GM18861 (cell line): Measurements from ENCODE around the gene SLC39A8.
"Not testable (repeated sequence)": the region's sequence is repeated elsewhere in the genome, so short reads cannot be mapped to it uniquely, and the experiment has no call there.

Source experiments
- ATAC-seq: cut with Tn5 transposase; IDR thresholded peaks from one replicate; pipeline ENCODE4 v1.9.1; 2021; ENCODE audit not compliant: unreplicated experiment

Gene SLC39A8

DNA sequence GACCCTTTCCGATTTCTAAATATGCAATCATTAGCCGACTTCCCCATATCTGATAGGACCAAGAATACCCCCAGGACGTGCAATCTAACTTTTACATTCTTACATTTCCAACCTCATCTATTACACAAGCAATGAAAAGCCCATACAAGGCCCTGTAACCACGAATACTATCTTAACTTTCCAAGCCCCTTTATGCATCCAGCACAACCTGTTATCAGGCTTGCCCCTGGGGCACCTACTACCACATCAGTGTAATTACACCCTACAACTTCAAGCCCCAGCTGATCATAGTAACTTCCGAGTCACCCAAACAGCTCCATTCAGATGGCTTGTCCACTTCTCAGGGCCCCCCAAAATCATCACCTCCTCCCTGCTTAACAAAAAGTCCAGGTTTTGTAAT lies 102.0 kb downstream of the SLC39A8 start:
- not testable (repeated sequence) for ATAC-seq

DNA sequence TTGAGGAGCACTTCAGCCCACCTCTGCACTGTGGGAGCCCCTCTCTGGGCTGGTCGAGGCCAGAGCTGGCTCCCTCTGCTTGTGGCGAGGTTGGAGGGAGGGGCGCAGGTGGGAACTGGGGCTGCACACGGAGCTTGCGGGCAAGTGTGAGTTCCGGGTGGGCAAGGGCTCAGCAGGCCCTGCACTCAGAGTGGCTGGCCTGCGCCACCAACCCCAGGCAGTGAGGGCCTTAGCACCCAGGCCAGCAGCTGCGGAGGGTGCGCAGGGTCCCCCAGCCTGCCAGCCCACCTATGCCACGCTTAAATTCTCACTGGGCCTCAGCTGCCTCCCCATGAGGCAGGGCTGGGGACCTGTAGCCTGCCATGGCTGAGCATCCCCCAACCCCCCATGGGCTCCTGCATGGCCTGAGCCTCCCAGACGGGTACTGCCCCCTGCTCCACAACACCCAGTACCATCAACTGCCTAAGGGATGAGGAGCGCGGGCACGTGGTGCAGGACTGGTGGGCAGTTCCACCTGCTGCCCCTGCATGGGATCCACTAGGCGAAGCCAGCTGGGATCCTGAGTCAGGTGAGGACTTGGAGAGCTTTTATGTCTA lies 110.9 kb downstream of the SLC39A8 start:
- no peak for ATAC-seq

DNA sequence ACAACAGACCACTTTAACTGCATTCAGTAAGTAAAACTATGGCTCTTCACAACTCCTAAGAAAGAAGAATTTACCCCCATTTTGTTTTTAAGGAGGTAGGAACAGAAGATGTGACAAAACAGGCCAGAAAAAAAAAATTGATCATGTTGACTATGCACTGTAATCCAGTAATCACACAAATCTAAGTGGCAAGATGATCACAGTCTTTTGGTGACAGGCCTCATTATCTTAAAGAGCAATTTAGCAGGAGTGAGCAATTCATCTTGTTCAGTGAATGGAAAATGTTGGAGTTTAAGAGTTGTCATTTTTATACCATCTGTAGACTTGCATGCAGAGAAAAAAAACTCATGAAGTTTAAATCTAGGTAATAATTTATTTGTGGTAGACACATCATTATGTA lies 115.1 kb downstream of the SLC39A8 start:
- no peak for ATAC-seq

DNA sequence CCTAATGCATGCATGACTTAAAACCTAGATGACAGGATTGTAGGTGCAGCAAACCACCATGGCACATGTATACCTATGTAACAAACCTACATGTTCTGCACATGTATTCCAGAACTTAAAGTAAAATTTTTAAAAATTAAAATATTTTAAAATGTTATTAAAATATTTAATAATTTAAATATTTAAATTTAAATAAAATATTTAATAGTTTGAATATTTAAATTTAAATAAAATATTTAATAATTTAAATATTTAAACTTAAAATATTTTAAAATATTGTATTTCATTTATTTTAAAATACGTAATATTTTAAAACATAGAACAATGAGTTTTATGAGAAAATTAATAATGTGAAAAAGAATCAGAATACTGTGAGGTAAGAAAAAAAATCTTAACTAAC lies 117.9 kb downstream of the SLC39A8 start:
- ATAC-seq: no peak

DNA sequence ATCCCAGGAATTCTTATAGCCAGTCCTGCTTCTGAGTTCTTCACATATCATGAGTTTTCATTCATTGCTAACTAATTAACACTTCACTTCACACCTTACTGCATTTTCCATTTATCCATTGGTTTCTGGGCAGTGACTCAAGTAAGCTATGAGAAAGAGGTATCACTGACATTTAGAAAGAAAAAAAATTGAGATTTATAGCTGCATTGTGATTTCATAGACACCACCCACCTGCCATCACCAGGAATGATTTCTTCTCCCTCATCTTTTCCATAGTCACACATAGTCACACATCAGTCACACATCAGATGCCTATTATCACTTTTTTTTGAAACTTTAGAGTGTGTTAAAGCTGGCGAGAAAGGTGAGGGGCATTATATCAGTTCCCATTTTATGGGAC lies 121.8 kb downstream of the SLC39A8 start:
- ATAC-seq: no peak

DNA sequence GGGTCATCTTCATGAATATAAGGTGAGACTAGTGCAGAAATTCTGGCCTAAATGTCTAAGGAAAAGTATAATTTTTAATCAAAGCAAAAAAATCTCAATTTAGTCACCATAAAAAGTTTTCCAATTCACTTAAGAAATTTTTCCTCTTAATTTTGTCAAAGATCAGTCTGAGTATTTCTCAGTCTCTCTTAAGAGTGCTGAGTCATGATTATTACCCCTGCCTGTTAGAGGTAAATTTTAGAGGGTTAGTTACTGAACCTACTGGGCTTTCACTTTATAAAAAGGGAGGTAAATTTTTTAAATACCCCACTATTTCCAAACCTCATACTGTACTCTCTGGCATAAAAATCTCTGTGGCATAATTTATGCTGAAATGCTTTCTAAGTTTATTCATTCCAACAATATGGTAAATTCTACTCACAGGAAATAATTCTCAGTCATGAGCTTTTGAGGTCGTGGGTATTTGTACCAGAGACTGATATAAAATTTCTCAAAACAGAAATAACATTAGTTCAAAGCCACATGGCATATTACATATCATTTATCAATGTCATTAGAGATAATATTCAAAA lies 122.4 kb downstream of the SLC39A8 start:
- ATAC-seq: no peak

DNA sequence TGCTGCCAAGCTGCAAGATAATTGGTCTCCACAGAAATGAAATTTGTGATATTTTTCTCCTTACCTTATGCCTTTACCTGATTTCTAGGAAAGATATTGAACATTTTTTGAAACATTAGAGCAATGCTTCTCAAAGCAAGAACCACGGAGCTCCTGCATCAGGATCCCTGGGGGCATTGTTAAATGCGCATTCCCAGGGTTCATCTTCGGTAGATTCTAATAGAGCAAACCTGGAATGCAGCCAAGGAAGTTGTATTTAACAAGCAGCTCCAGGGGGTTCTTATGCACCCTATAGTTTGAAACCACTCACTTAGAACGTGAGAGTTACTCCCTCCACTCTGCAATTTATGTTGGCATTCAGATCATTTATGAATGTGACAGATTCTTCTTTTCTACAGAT lies 126.2 kb downstream of the SLC39A8 start:
- ATAC-seq: no peak

DNA sequence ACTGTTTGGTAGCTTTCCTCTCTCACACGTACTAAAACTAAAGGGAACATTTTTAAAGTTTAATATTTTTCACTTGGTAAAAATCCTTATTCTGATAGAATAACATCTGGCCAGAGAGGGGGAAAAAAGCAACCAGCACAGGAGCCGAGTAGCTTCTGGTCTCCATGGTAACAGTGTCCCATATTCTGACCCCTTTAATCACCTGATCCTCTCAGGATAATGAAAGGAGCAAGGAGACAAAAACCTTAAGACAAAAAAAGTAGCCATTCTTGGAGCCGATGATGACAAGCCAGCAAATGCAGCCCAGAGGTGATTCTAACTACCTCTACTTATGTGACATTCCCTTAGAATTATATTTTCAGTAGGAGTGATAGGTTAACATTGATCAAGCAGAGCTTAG lies 126.6 kb downstream of the SLC39A8 start:
- ATAC-seq: no peak

DNA sequence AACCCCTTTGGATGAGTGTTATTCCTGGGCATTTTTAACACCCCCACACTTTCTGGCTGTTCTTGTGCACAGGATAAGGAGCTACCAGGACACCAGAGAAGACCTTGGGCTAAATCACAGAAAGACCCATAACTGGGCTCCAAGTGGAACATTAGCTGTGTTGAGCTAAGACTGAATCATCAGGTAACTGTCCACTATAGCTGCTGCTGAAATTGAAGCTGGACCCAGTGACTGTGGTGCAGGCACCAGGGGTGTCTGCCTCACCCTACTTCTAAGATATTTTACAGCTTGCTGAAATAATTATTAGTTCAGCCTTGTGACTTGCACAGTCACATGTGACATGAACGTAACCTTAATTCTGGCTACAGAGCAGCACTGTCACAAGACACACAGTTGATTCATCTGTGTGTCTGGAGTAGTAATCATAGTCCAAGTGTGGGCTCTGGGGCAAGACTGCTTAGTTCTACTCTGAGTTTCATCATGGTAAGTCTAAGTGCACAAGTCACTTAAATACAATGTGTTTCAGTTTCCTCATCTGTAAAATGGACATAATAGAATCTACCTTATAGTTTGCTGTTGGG lies 127.4 kb downstream of the SLC39A8 start:
- no peak for ATAC-seq

DNA sequence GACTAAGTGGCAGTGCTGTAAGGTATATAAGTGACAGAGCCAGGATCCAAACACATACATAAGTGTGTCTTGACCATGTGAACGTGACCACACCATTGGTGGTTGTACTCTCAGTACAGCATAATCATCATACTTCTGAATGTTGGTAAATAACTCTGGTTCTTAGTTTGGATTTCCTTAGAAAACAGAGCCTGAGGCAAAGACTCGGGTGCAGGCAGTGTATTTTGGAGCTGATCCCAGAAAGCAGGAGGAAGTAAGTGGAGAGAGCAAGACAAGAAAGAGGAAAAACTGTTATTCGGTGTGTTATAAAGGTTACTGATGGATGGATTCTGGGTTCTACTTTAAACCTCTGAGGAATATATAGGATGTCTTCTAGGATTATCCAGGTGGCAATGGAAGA lies 127.9 kb downstream of the SLC39A8 start:
- no peak for ATAC-seq

DNA sequence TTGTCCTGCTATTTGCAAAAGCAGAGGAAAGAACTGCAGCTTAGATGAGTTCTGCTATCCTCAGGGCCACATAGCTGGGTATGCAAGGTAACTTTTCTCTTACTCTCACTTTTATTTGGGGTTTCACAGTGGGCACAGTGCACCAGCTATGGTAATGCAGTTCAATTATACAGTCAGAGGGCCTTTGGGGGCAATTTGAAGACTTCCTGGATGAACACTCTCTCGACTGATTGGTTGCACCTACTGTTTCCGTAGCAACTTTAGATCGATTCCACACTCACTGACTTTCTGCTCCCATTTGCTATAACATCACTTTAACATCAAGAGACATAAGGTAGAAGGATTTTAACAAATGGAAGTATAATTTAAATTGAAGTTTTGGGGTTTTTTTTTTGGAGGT lies 128.6 kb downstream of the SLC39A8 start:
- ATAC-seq: no peak

DNA sequence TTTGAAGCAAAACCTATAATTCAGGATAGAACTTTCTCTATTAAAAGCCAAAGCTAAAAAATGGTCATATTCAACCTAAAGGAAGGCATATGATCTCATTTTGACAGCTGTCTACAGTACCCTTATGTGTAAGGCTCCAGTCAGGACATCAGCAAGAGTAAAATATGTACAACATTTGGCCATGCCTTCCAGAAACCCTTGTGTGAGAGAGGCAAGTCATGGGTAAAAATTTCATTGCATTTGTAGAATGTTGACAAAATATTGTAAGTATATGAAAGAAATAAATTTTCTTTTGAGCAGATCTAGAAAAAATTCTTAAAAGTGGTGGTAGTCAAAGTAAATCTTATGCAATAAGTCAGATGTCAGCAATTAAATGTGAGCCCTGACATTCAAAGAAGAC lies 132.3 kb downstream of the SLC39A8 start:
- ATAC-seq: no peak
